Prostate gland (tissue), 2 donors: ENCODE data around the gene COL4A1. TPM values are rescaled to one million over a fixed set of nuclear protein-coding genes. Genes with fewer than 3 reads are reported as not detected.

Source experiments
- DNase-seq: peaks from one replicate; pipeline ENCODE4 v3.0.0-alpha.2; 2019; ENCODE audit warnings: low spot score
- H3K27ac ChIP-seq, 2 donors: fragments of 200-600 bp; sonication (generic); 2 replicates each; pipeline ENCODE4 v1.5.1; 2017 to 2019
- H3K27me3 ChIP-seq: fragments of 200-600 bp; sonication (generic); replicated peaks from 2 replicates; pipeline ENCODE4 v1.5.1; 2019; ENCODE audit not compliant: insufficient read depth
- H3K36me3 ChIP-seq, 2 donors: fragments of 200-600 bp; sonication (generic); 1 replicate in 1 of 2; 2 replicates in 1 of 2; pipeline versions ENCODE4 v1.5.1 to v1.8.1; 2017 to 2019
- H3K4me1 ChIP-seq: fragments of 200-600 bp; sonication (generic); replicated peaks from 2 replicates; pipeline ENCODE4 v1.5.1; 2019
- H3K4me3 ChIP-seq, 2 donors: fragments of 200-600 bp; sonication (generic); 2 replicates each; pipeline ENCODE4 v1.5.1; 2017 to 2019
- H3K9me3 ChIP-seq: fragments of 200-600 bp; sonication (generic); 2 replicates; pipeline ENCODE4 v1.5.1; 2017
- CTCF ChIP-seq, 4 experiments: fragments of 200-600 bp in 2 of 4; fragments of 450-650 bp in 2 of 4; sonication (generic) in 2 of 4; IDR thresholded peaks; 1 replicate in 3 of 4; 2 replicates in 1 of 4; pipeline ENCODE4 v1.5.1; 2016 to 2019; ENCODE audit warnings: antibody characterized with exemption in 4 of 4, mild to moderate bottlenecking in 2 of 4, moderate library complexity in 2 of 4
- POLR2A ChIP-seq: fragments of 450-650 bp; IDR thresholded peaks from one replicate; pipeline ENCODE4 v1.6.1; 2016; ENCODE audit warnings: antibody characterized with exemption, mild to moderate bottlenecking
- POLR2AphosphoS5 ChIP-seq: sonication (generic); formaldehyde crosslinking; IDR thresholded peaks from one replicate; pipeline ENCODE4 v1.6.1; 2017; ENCODE audit warnings: antibody characterized with exemption
- WGBS: methylation state at CpG from one replicate; pipeline ENCODE4 v1.1.5; 2018; 5-methylcytosine and 5-hydroxymethylcytosine counted together
- intact Hi-C: fragments of 100-400 bp; cut with DNase I; formaldehyde crosslinking; loops from one replicate; pipeline ENCODE4 v1.14.2; 2022
- total RNA-seq, 2 donors: library from RNA; depleted of rRNA; stranded (reverse); fragments of >200 nt; gene quantifications; one replicate each; pipeline ENCODE4 v1.1.0, GENCODE V29; 2016

Gene COL4A1
- total RNA-seq, 2 donors from 2014 or later: 37.3 to 132 TPM

- WGBS: 64% methylated on average over 8 of the region's 8 CpGs
- TF ChIP-seq POLR2AphosphoS5 (no peak), POLR2A (no peak), CTCF (IDR thresholded peaks at IDR 0.05) (no peak)
- no peak for DNase-seq
- no peak overlapping the region for H3K4me3 ChIP-seq
- H3K4me1 ChIP-seq: no peaks in the 10 kb centered on the region
- no peaks in the 10 kb centered on the region for H3K27me3 ChIP-seq
- no peaks in the 10 kb centered on the region for H3K9me3 ChIP-seq
- intact Hi-C loops: no loop called here
- no peaks in the 10 kb centered on the region for H3K36me3 ChIP-seq
- no peak overlapping the region for H3K27ac ChIP-seq
Measured at GRCh38 chr13:110134801-110135200, 172.2 kb downstream of the COL4A1 start.

- no peak for TF ChIP-seq CTCF (IDR thresholded peaks at IDR 0.05)
- no peak for TF ChIP-seq POLR2AphosphoS5
- TF ChIP-seq POLR2A: no peak
- no peaks in the 10 kb centered on the region for H3K9me3 ChIP-seq
- H3K27me3 ChIP-seq: no peaks in the 10 kb centered on the region
- no peaks in the 10 kb centered on the region for H3K4me1 ChIP-seq
- H3K4me3 ChIP-seq: no peak overlapping the region
- peak; percentile 1 for DNase-seq
- 93% methylated on average over 10 of the region's 10 CpGs for WGBS
- H3K27ac ChIP-seq: no peak overlapping the region
- no peaks in the 10 kb centered on the region for H3K36me3 ChIP-seq
- intact Hi-C loops: no loop called here
Measured at GRCh38 chr13:110133425-110134235, 173.3 kb downstream of the COL4A1 start.

GRCh38 chr13:110132225-110132982 lies 174.6 kb downstream of the COL4A1 start:
- TF ChIP-seq POLR2AphosphoS5 (no peak), CTCF (IDR thresholded peaks at IDR 0.05) (no peak), POLR2A (no peak)
- Histone ChIP-seq H3K27ac (no peak overlapping the region), H3K4me3 (no peak overlapping the region), H3K27me3 (no peaks in the 10 kb centered on the region), H3K4me1 (no peaks in the 10 kb centered on the region), H3K9me3 (no peaks in the 10 kb centered on the region), H3K36me3 (no peaks in the 10 kb centered on the region)
- DNase-seq: peak; percentile 2
- intact Hi-C loops: no loop called here
- WGBS: 69% methylated on average over 16 of the region's 16 CpGs

GRCh38 chr13:110131424-110131823 lies 175.5 kb downstream of the COL4A1 start:
- DNase-seq: no peak
- H3K4me3 ChIP-seq: no peak overlapping the region
- no peaks in the 10 kb centered on the region for H3K9me3 ChIP-seq
- intact Hi-C loops: no loop called here
- H3K4me1 ChIP-seq: no peaks in the 10 kb centered on the region
- H3K36me3 ChIP-seq: no peaks in the 10 kb centered on the region
- 76% methylated on average over 11 of the region's 11 CpGs for WGBS
- TF ChIP-seq CTCF (IDR thresholded peaks at IDR 0.05): no peak
- no peaks in the 10 kb centered on the region for H3K27me3 ChIP-seq
- no peak overlapping the region for H3K27ac ChIP-seq

- TF ChIP-seq POLR2AphosphoS5 (no peak), POLR2A (no peak), CTCF (IDR thresholded peaks at IDR 0.05) (no peak)
- Histone ChIP-seq H3K27ac (no peak overlapping the region), H3K36me3 (no peaks in the 10 kb centered on the region), H3K4me3 (no peak overlapping the region), H3K9me3 (no peaks in the 10 kb centered on the region), H3K4me1 (no peaks in the 10 kb centered on the region), H3K27me3 (no peaks in the 10 kb centered on the region)
- intact Hi-C loops: no loop called here
- 93% methylated on average over 3 of the region's 3 CpGs for WGBS
- peak; percentile 2 for DNase-seq
Measured at GRCh38 chr13:110130431-110130830, 176.5 kb downstream of the COL4A1 start.
